Amniotic stem cell (primary cell): Measurements from ENCODE around the gene OST4.
"Not testable (repeated sequence)": the region's sequence is repeated elsewhere in the genome, so short reads cannot be mapped to it uniquely, and the experiment has no call there.

Experiments used
- DNase-seq: peaks from one replicate; lab custom pipeline; 2025; lab: John Stamatoyannopoulos, UW

Gene OST4

DNA sequence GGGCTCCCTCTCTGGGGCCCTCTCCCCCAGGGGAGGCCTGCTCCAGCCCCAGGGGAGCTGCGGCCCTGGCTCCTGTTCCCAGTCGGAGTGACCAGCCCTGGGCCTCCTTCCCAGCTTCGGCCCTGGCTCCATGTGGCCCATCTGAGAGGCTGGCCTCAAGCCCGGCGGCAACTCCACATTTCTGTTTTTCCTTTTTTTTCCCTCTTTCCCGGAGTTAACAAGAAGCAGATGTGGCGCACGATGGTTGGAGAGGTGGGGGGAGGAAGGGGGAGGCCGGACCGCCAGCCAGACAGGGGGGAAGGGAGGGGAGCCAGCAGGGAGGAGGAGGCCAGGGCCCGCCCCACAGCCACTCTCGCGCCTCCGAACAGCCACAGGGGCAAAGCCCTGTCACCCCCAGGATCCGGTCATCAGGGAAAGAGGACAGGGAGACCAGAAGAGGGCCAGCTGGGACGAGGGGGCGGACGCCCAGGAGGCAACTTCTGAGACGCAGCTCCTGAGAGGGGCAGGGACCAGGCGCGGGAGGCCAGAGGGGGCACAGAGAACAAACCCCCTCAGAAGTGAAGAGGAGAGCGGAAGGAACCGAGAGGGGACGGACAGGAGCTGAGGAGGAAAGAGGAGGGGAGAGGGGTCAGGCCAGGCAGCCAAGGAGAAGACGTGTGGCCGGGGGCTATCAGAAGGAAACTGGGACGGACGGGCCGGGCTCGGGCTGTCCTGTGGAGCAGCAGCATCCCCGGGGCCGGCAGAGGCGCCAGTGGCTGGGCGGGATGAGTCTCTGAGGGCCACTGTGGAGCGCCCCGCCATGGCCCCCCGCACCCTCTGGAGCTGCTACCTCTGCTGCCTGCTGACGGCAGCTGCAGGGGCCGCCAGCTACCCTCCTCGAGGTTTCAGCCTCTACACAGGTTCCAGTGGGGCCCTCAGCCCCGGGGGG is 7.1 kb upstream of the OST4 start, which contains the start of gene EMILIN1:
EMILIN1 (plus strand) TSS at position 349 of the 928 bp plus-strand sequence; CDS start at position 800, 451 bp downstream.
- DNase-seq, result peak; percentile 91

- DNase-seq, result no peak
Observed at GRCh38 chr2:27077231-27077630, 5.8 kb upstream of the OST4 start.

DNA sequence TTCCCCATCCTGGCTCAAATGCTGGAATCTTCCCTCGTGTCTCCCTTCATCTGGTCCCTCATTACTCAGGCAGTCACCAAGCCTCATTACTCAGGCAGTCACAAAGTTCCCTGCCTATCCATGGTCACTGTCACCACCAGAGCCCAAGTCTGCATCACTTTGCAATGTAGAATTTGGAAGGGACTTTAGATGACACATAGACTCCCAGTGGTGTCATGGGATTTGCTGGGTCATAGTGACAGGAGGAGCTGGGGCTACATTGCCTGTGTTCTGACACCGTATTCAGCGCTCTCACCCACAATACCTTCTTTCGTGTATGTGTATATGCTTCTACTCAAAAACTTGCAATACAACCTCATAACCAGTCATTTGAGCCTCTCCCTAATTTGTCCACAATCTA is 4.9 kb upstream of the OST4 start:
- no peak for DNase-seq

GRCh38 chr2:27075566-27075871 is 4.1 kb upstream of the OST4 start:
- not testable (repeated sequence) for DNase-seq

DNA sequence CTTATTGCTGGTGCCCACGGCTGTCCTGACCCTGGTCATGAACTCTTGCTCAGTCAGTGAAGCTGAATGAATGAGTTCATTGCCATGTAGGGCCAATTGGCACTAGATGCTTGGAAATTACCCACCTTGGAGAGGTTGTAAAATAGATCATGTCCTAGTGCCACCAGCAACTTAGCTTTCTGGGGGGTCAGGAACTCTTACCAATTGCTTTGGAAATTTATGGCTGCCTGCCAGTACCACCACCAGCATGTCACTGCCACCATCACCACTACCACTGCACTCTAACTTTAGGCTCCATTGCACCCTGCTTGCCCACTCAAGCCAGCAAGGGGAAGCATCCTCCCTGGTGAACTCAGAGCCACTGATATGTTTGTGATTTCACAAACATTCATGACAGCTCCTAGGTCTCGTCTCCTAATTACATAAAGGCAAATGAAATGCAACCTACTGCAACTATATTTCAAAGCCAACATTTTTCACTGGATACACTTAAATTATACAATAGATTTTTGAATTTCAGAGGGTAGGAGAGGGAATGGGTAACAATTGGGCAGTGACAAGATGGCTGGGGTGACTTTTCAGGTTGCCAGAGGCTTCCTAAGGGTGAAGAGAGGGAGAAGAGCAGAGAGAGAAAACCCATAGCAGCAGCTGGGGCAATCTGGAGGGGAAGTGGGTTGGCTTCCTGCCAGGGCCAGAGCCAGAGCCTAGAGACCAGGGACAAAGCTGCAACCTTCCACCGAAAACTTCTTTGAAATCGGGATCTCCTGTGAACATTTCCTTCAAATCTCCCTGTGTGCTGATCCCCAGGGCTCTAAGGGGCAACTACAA is 3.5 kb upstream of the OST4 start:
- DNase-seq, result no peak

DNA sequence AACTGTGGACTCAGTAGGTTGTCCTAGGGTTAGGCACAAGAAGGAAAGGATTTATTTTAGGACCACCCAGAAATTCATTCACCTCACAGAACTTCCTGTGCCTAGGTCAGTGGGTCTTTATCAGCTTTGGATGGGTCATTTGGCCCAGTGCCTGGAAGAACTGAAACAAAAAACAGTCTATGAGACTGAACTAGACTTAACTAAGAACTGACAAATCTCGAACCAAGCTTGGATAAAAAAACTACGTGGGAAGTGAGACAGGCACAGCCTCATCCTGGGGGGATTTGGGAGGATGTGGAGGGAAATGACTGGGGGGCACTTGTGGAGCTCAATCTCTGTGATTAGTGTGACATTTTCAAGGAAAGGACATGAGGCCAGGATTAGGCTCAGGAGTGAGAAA is 2.3 kb upstream of the OST4 start:
- DNase-seq, result no peak

DNA sequence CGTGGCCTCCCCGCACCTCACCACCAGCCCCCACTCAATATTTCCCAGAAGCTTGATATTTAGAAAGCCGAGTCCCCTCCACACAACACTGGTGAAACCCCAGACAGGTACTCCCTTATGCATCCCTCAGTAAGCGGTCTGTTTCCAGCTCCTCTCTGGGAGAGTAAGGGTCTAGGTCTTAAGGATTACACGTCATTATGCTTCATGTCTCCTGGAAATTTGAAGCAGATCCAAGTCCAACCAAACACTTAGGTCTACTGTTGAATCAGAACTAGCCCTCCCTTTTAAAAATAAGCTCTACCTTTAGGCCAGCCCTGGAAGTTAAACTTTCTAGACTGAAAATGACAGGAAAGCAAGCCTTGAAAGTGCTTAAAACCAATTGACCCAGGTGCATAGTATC is 1.5 kb upstream of the OST4 start:
- DNase-seq, result no peak

- DNase-seq, result no peak
Observed at GRCh38 chr2:27071990-27072830, 756 bp upstream of the OST4 start.

DNA sequence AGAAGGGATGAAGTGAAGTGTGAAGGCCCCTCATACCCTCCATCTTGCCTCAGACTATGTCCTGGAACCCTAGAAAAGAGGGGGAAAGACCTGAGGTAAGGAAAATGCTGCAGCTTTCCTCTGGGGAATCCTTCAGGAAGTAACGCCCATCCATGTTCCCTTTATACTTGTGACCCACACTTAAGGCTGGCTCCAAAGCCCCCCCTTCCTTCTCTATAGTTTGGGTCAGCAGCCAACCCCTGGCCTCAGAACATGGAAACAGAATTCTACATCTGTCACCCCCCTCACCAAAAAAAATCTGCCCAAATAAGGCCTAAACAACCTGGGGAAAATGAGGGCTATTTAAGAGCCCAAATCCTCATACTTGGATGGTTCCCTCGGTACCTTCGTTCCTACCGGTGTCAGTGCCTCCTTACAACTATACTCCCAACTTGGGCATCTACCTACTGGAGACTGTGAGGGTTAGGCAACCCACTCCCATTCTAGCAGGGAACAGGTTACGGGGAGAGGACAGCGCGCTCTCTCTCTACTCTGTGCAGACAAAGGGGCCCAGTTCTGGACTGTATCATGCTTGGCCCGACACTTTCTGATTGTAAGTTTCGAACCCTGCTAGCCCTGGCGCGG is 689 bp downstream of the OST4 start:
- DNase-seq, result no peak

DNA sequence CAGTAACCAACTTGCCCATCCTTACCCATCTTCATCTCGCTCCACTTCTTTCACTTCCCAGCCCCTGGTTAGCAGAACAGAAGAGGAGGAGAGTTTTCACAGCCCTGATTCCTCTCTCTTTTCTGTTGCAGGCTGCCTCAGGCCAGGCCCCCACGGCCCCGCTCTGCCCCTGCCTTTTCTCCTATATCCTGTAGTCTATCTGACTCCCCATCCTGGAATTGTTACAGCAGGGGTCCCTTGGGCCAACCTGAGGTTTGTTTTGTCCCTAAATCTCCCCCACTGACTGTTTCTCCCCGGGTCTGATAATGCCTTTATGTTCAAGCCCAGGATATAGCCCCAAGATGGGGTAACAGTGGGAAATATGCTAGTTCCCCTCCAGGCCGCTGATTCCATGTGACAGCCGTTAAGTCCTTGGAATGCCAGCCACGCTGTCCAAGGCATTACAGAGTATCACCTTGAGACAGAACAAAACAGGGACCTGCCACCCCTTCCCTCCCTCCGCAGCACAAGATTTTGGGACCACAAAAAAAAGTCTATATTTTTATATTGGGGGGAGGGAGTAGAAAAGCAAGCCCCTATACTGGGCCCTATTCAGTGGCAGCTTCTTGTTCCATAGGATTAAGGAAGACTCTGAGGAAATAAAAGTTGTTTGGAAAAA is 1.4 kb downstream of the OST4 start:
- DNase-seq, result no peak

GRCh38 chr2:27069436-27069835 is 2.0 kb downstream of the OST4 start:
- no peak for DNase-seq

DNA sequence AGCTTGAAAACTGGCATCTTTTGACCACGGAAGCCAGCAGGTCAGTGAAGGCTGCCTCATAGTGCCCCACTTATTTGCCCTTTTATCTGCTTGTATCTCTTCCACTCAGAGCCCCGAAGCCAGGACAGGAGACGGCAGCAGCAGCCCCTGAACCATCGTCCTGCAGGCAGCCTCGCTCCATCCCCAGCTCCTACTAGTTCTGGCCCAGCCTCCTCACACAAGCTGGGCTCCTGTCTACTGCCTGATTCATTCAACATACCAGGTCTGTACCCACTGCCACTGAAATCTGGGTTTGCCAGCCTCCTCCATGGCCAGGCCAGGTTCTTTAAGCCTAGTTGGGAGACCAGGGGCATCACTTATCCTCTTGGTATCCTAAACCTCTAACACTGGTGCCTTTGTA is 4.1 kb downstream of the OST4 start:
- DNase-seq, result no peak

- no peak for DNase-seq
Observed at GRCh38 chr2:27065128-27065527, 6.3 kb downstream of the OST4 start.

- no peak for DNase-seq
Observed at GRCh38 chr2:27060323-27060722, 11.1 kb downstream of the OST4 start.

GRCh38 chr2:27059141-27059820 is 12.2 kb downstream of the OST4 start:
- no peak for DNase-seq

- DNase-seq, result no peak
Observed at GRCh38 chr2:27058210-27058609, 13.2 kb downstream of the OST4 start.

DNA sequence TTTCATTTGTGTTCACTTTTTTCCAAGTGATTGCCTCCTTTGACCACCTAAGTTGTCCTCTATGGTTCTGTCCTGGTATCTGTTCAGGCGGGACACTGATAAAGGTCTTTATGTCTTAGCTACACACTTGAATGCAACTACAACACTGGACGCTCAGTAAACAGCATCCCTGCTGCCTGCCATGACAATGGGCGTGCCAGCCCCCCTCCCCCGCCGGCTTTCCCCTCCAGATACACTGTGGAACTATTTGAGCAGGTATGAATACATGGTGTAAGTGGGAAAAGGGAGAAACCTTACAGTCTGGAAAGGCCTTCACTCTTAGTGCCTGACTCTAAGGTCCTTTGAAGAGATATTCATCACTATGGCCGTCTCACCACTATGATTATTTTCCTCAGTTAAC is 14.3 kb downstream of the OST4 start:
- no peak for DNase-seq

DNA sequence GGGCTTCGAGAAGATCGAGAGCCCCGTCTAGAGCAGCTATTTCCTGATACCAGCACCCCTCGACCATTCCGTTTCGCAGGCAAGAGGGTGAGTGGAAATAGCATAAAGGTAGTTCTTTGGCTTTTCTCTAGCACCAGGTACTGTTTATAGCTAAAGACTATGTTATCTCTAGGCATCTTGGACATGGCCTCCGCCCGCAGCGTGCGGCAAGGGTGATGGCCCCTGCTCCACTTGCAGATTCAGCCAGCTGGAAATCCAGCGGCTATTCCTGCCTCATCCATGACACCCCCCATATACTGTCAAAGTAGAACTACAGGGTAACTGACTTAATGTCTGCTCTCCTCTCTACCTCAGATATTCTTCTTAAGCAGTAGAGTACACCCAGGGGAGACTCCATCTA is 16.7 kb downstream of the OST4 start:
- DNase-seq, result no peak

DNA sequence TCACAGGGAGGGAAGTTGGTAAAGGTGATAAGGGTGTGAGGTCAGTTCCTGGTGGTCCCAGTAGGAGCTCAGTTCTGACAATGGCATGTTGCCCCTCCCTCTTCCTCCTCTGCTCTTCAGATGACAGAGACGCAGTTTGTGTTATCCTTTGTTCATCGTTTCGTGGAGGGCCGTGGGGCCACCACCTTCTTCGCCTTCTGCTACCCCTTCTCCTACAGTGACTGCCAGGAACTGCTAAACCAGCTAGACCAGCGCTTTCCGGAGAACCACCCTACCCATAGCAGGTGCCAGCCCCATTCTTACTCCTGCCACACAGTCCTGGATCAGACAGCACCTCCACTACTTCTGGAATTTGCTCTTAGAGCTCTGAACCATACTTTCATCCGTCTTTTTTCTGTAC is 17.7 kb downstream of the OST4 start:
- no peak for DNase-seq

DNA sequence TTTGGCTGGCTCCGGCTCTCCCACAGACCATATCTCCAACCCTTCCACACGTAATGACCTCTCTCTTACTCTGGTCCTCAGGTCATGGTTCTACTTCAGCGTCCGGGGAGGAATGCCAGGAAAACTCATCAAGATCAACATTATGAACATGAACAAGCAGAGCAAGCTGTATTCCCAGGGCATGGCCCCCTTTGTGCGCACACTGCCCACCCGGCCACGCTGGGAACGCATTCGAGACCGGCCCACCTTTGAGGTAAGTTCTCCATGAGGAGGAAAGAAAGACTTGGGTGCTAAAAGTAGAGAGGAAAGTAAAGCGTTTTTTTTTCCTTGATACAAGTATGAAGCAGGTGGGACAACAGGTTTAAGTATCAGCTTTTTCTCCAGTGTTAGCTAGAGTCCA is 18.1 kb downstream of the OST4 start:
- DNase-seq, result no peak
